BJ (cell line): ENCODE measurements around the gene NOTO. TPM values are rescaled to one million over a fixed set of nuclear protein-coding genes. Genes with fewer than 3 reads are reported as not detected.

Experiments
- CTCF ChIA-PET: fragments of 350-600 bp; formaldehyde crosslinking; extraction: SDS; loops from one replicate; lab custom pipeline; 2021; ENCODE audit warnings: antibody characterized with exemption, inconsistent platforms; lab: Yijun Ruan, JAX
- POLR2A ChIA-PET: fragments of 300-600 bp; sonication (Branson Sonifier 250); formaldehyde crosslinking; extraction: SDS; loops from one replicate; lab custom pipeline; 2021; ENCODE audit warnings: antibody characterized with exemption; lab: Charles Lee
- DNase-seq: peaks from one replicate; pipeline ENCODE4 v3.0.0-alpha.2; 2011; ENCODE audit warnings: low read depth
- H3K27me3 ChIP-seq: 2 replicates; pipeline ENCODE4 v1.6.0; 2011; ENCODE audit warnings: low read length; ENCODE audit not compliant: control insufficient read depth, insufficient read depth
- H3K36me3 ChIP-seq: 2 replicates; pipeline ENCODE4 v1.5.1; 2011; ENCODE audit warnings: low read length; ENCODE audit not compliant: control insufficient read depth, insufficient read depth
- H3K4me3 ChIP-seq: 2 replicates; pipeline ENCODE4 v1.5.1; 2011; ENCODE audit warnings: low read depth, mild to moderate bottlenecking, control low read depth, low read length
- polyA plus RNA-seq: library from polyadenylated mRNA; depleted of rRNA; stranded (reverse); fragments of >200 nt; gene quantifications from 2 replicates; pipeline ENCODE4 v1.2.3, GENCODE V29; 2011
- TF ChIP-seq, protein P1 (sequence below): IDR thresholded peaks from 2 replicates; pipeline ENCODE4 v1.5.1; 2011; ENCODE audit warnings: low read depth, mild to moderate bottlenecking, control low read depth, inconsistent platforms, low read length, moderate library complexity; ENCODE audit not compliant: insufficient read depth

NOTO gene
- polyA plus RNA-seq, 1 experiment: not detected

GRCh38 chr2:73239776-73240175, 37.4 kb downstream of the NOTO start:
- H3K36me3 ChIP-seq: peaks cover 3% of the 10 kb centered on the region
- CTCF ChIA-PET: interaction anchor here (0.6 to 1.3 kb wide), 2 partner anchors 20 to 770 kb away, joined by 3 to 4 read pairs; no protein-coding TSS in a partner anchor

GRCh38 chr2:73243884-73244570, 41.7 kb downstream of the NOTO start:
- Histone ChIP-seq H3K4me3 (no peak overlapping the region), H3K36me3 (peaks cover 23% of the 10 kb centered on the region), H3K27me3 (no peaks in the 10 kb centered on the region)
- DNase-seq: peak; percentile 29
- ChIA-PET CTCF (interaction anchor here (0.7 to 1.5 kb wide), 3 partner anchors 13 to 180 kb away, joined by 3 to 5 read pairs (median 3); no protein-coding TSS in a partner anchor), POLR2A (no interaction called here)
- TF ChIP-seq, protein P1, sequence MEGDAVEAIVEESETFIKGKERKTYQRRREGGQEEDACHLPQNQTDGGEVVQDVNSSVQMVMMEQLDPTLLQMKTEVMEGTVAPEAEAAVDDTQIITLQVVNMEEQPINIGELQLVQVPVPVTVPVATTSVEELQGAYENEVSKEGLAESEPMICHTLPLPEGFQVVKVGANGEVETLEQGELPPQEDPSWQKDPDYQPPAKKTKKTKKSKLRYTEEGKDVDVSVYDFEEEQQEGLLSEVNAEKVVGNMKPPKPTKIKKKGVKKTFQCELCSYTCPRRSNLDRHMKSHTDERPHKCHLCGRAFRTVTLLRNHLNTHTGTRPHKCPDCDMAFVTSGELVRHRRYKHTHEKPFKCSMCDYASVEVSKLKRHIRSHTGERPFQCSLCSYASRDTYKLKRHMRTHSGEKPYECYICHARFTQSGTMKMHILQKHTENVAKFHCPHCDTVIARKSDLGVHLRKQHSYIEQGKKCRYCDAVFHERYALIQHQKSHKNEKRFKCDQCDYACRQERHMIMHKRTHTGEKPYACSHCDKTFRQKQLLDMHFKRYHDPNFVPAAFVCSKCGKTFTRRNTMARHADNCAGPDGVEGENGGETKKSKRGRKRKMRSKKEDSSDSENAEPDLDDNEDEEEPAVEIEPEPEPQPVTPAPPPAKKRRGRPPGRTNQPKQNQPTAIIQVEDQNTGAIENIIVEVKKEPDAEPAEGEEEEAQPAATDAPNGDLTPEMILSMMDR: no peak

More at GRCh38 chr2:73239776-73240175, 37.4 kb downstream of the NOTO start:
- DNase-seq: no peak
- Histone ChIP-seq H3K27me3 (no peaks in the 10 kb centered on the region), H3K4me3 (no peak overlapping the region)
- POLR2A ChIA-PET: no interaction called here
- TF ChIP-seq, protein P1: no peak

- Histone ChIP-seq H3K36me3 (peaks cover 25% of the 10 kb centered on the region), H3K27me3 (no peaks in the 10 kb centered on the region), H3K4me3 (no peak overlapping the region)
- TF ChIP-seq, protein P1: no peak
- DNase-seq: no peak
- ChIA-PET CTCF (interaction anchor here (0.7 to 1.5 kb wide), 3 partner anchors 12 to 181 kb away, joined by 3 to 5 read pairs (median 3); no protein-coding TSS in a partner anchor), POLR2A (no interaction called here)
Observed at GRCh38 chr2:73244580-73244979, 42.2 kb downstream of the NOTO start.

GRCh38 chr2:73246850-73247249, 44.5 kb downstream of the NOTO start:
- Histone ChIP-seq H3K36me3 (peaks cover 36% of the 10 kb centered on the region), H3K4me3 (no peak overlapping the region), H3K27me3 (no peaks in the 10 kb centered on the region)
- TF ChIP-seq, protein P1: no peak
- ChIA-PET POLR2A (no interaction called here), CTCF (interaction anchor here (0.7 to 2.3 kb wide), 6 partner anchors 9 to 1285 kb away, joined by 3 to 10 read pairs (median 3); no protein-coding TSS in a partner anchor)
- DNase-seq: no peak

GRCh38 chr2:73249636-73250035, 47.3 kb downstream of the NOTO start:
- no peak for DNase-seq
- CTCF ChIA-PET: interaction anchor here (1.1 kb wide), 1 partner anchor 15 kb away, joined by 3 read pairs; the partner anchor contains the start of gene CCT7
- POLR2A ChIA-PET: no interaction called here
- no peaks in the 10 kb centered on the region for H3K27me3 ChIP-seq
- peaks cover 44% of the 10 kb centered on the region for H3K36me3 ChIP-seq
- no peak overlapping the region for H3K4me3 ChIP-seq
- TF ChIP-seq, protein P1: no peak
